Measurements from ENCODE around the gene FOXP1.

FOXP1 gene

DNA sequence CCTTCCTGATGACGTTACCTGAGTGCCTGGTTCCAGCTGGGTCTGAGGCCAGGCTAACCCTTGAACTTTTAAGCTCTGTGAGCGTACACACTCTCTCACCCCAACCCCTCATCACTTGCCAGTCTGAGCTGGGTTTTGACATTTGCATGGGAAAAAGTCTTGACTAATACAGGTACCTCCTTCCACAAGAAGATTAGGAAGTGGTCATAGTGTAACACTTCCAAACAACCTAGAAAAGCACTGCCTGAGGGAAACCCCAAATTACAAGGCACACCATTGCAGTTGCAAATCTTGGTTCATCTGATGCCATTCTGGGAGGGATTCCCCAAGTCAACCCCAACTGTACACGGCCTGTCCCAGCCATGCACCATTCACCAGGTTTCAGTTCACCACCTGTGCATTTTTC is 499.8 kb downstream of the FOXP1 start:
- DNase-seq, result peak; percentile 51

DNA sequence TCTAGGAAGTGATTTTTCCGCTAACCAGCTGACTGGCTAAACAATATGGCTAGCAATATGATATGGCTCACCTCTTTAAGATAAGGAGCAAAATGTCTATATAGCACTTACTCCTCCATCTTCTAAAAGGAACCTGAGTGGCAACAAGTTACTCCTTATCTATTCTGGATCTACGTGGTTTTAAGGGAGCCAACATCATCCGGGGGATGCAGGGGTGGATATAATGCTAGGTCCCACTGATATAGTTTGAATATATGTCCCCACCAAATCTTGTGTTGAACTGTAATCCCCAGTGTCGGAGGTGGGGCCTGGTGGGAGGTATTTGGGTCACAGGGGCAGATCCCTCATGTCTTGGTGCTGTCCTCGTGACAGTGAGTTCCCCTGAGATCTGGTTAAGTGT is 500.7 kb downstream of the FOXP1 start:
- DNase-seq, result no peak

- peak; percentile 56 for DNase-seq
These were observed 502.9 kb downstream of the FOXP1 start for GRCh38 chr3:71080517-71081083.

DNA sequence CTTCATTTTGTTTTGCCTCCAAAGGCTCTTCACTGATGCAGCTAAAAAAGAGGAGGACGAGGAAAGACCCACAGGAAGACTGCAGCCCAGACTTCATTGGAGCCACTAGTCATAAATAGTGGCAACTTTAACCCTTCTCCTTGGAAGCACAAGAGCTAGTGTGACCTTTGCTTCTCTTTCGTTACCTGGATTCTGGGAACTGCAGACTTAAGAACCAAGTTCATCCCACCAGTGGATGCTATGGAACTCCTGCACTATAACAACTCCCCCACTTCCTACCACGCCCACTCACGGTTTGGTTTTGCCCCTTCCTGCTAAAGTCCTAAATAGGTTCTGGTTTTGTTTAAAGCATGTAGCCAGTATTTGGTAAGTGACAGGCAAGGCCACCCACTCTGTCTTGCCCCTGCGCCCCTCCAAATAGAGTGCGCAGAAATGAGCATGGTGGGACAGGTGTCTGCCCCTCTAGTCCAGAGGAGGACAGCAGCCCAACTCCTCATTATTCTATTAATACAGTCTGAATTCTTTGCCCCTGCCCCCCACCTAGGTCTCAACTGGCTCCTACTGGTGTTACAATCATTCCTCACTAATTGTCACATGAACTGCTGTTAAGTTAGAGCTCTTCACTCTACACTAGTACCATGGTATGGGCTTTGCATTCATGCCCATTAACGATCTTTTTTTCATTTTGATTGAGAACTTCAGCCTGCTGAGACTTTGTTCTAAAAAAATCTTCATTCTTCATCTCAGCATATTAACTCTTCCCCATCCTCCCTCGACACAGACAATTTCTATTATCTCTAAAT is 504.6 kb downstream of the FOXP1 start:
- DNase-seq, result no peak

DNA sequence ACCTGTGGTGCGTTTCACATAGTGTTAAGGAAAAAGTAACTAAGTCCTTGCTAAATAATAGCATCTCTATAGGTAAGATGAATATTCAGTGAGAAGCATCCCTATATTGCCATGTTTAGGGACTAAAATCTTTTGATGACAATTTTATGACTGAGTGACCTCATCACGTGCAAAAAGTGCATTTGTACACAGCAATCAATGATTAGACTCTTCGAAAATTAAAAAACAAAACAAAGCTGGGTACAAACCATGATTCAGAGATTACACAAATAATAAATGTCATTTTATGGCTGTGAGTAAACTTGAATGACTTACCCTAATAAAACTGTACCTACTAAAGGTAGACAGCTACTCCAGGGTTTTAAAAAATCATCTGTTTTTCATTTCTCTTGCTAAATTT is 505.3 kb downstream of the FOXP1 start:
- DNase-seq, result no peak

GRCh38 chr3:71077070-71077469 is 506.5 kb downstream of the FOXP1 start:
- no peak for DNase-seq

DNA sequence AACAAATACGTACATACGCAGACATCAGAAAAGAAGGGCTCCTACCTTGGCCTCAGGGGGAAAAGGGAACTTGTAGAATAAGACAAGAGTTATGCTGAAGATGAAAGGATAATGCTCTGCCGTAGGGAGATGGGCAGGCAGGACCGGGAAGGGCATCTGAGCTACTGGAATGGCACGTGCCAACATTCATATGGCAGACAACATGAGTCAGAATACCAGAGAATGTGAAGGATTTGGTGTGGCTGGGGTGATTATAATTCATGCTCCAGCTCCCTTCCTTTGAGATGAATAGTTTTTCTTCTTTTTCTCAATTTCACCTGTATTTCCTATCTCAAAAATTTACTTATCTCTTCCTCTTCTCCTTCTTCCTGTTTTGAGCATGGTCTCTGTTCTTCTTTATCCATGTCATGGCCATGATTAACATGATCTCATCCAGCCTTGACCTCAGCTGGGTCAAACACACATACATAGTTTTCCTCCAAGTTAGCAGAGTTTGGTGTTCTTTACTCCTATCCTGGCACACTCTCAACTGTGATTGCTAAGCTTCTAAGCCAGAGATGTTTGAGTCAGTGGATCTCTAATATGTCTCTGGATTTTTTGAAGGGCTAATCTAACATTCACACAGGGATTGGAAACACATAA is 507.0 kb downstream of the FOXP1 start:
- DNase-seq, result no peak

DNA sequence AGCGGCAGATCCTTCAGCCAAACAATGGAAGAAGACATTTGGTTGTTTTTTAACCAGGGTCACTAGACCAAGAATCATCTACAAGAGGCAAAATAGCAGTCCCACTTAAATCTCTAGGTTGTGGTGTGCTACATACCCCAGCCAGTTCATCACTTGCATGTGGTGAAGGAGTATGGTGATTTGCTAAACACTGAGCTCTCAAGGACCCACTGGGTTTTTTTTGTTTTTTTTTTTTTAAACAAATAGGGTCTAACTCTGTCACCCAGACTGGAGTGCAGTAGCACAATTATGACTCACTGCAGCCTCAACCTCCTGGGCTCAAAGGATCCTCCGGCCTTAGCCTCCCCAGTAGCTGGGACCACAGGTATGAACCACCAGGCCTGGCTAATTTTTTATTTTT is 508.0 kb downstream of the FOXP1 start:
- DNase-seq, result no peak

DNA sequence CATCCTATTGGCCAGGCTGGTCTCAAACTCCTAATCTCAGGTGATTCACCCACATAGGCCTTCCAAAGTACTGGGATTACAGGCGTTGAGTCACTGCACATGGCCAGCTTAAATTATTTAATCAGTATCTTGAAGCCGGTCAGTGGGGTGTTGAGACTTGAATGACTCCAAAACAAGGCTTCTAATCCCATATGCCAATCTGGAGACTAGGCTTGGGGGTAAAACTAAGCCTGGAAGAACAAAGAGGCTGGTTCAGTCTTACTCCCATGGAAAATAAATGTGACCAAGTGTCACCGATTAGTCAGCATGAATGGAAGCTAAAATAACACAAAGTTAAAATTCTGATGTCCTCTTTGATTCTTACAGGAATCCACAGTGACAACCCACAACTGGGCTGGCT is 509.1 kb downstream of the FOXP1 start:
- no peak for DNase-seq

DNA sequence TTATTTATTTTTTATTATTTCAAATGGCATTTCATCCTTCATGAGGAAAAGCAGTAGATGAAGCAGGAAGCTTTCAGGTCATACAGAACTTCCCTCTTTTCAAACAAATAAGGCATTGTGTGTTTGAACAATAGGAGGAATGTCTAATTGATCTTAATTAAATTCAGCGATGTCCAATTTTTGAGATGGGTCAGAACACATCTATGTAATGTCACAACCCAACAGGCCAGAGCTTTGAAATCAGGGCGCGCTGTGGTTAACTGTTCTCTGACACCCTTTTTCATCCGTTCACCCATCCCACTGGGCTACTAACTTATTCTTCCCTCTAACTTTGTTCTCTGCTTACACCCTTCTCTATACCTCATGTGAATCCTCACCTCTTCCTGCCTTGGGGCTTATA is 510.5 kb downstream of the FOXP1 start:
- no peak for DNase-seq

DNA sequence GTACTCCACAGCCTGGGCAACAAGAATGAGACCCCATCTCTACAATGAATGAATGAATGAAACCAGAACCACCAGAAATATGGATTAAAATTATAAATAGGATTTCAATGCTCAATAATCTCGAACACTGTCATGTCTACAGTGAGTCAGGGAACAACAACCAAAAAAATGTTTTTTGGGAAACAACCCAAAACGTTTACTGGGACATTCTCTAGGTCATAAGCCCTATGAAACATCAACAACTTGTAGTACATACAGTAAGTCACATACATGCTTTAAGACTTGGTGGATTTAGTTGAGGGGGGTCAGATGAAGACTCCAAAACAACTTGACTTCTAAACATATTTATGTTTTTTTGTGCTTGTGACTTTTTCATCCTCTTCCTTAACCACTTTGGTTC is 511.2 kb downstream of the FOXP1 start:
- DNase-seq, result no peak

GRCh38 chr3:71070497-71071463 is 512.7 kb downstream of the FOXP1 start:
- DNase-seq, result no peak

GRCh38 chr3:71069797-71070196 is 513.7 kb downstream of the FOXP1 start:
- DNase-seq, result peak; percentile 80

DNA sequence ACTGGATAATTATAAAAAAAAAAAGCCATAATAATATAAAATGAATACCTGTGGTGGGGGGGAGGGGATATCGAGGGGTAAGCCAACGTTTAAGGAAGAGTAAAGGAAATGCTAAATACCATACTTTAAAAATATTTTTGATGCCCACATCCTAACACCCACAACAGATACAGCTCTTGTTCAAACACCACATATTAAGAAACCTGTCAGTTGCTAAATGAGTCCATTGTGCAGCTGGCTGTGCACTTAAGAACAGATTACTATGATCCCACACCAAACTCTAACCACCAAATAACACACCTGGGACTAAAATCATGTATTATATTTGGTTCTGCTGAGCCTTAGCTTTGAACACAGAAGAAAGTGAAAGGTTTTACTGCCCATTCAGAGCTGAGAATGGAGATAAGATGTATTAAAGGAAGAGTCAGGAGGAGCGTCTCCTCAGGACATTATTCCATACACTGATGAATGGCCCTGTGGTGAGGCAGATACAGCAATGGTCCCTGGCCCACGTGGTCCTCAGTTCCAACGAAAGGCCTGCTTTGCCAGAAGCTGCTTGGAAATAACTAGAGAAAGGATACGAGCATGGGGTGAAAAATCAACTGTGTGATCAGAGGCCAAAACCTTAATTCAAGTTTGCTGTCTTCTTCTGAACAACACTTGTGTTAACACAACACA is 515.4 kb downstream of the FOXP1 start:
- DNase-seq, result peak; percentile 72

GRCh38 chr3:71066849-71067261 is 516.7 kb downstream of the FOXP1 start:
- DNase-seq, result peak; percentile 60

DNA sequence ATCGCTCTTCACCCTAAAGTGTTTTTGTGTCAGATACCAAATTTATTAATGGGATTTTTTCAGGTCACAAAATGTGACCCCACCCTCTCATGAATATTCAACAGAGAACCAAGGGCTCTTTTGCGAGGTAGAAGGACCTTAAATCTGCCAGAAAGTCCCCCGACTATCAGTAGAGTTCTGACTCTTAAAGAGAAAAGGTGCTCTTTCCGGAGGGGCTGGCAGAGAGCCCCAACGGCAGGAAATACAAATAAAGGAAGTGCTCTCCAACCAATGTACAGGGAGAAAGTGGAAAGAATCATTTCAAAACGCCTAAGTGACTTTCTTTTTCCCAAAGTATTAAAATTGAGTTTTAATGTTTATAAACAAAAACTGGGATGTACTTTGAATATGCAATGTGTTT is 517.2 kb downstream of the FOXP1 start:
- DNase-seq, result peak; percentile 66

- DNase-seq, result no peak
These were observed 517.8 kb downstream of the FOXP1 start for GRCh38 chr3:71065764-71066013.

GRCh38 chr3:71064956-71065763 is 518.4 kb downstream of the FOXP1 start:
- DNase-seq, result peak; percentile 47

DNA sequence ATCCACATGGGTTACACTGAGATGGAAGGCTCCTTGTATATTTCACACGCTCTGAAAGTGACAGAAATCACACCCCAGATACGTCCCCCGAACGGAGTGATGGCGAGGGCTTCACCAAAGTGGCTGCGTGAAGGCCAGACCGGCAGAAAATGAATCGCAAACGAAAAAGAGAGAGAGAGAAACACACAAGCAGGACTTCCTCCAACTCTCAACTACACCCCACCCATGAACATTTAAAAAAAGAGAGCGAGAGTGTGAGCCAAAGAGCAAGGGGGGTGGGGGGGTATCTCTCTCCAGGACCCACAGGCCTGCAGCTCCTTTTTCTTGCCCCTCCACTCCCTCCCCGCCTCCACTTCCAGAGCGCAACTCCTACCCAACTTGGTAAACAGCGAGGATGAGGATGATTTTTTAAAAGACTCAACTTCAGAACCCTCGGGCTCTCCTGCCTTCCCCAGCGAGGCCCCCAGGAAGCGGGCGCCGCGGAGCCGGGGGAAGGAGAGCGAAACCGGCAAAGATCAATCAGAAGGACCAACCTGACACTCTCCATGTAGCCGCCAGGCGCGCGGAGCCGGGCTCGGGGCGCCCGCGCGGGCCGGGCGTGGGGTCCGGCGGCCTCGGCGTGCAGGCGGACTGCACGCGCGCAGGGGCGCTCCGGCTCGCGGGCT is 519.1 kb downstream of the FOXP1 start:
- peak; percentile 60 for DNase-seq

GRCh38 chr3:71063773-71064290 is 519.7 kb downstream of the FOXP1 start:
- peak; percentile 63 for DNase-seq

Measured in activated CD4-positive, alpha-beta T cell treated with anti-CD3 and anti-CD28 coated beads, Interleukin-10, Interleukin-2, amounts not matched to agents 100 ng/mL and 50 ng/mL, durations not matched to agents 16 hours and 8 hours (primary cell).